ENCODE measurements around the gene ST8SIA6. TPM values are rescaled to one million over a fixed set of nuclear protein-coding genes. Genes with fewer than 3 reads are reported as not detected.

ST8SIA6 gene
- total and polyA plus RNA-seq, 2 of the 8 experiments (the other 6 are each of a cell fraction or from before 2014, with no cell fraction given) = 0.70 to 1.1 TPM

DNA sequence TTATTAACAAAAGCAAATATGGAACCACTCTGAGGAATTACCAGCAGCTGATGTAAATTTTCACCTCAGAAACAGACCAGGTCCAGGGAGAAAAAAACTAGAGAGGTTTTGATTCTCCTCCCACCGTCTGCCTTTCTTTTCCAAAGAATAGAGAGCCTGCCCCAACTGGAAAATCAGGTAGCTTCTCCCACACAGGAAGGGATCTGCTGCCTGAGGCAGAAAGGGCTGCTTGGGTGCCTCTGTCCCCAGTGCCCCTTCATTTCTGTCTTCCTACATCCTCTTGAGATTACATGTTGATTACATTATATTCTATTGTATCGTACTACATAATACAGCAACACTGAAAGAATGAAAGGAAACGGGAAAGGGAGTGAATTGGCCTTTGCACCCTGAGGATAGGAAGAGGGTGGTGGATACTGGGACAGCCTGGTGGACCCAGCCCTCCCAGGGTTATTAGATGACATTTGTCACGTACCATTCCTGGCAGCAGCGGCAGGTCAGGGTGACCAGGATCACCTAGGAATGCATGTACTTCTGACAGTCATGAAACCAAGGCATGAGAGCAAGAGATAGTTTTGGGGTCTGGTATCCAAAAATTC, 8.9 kb downstream of the ST8SIA6 start:
- Histone ChIP-seq H4K91ac (replicated peaks; ENCODE audit: insufficient read length, low read length) (no peak overlapping the region), H2BK20ac (ENCODE audit: low read length) (no peak overlapping the region), H3K27ac (ENCODE audit: low read depth, low read length) (no peak overlapping the region), H3K9ac (replicated peaks in 1 of 4; ENCODE audit: extremely low read depth in 1 of 4, low read depth in 3 of 4, low read length in 3 of 4) (no peak overlapping the region), H3K14ac (ENCODE audit: insufficient read length) (no peak overlapping the region), H3K9me3 (ENCODE audit: insufficient read depth in 2 of 2, low read depth in 1 of 2, low read length in 1 of 2) (peaks cover 3 to 8% of the 10 kb centered on the region in 2 experiments; a peak in 3 of 4 replicates), H4K5ac (ENCODE audit: insufficient read length, low read depth, low read length) (no peak overlapping the region), H3K56ac (replicated peaks; ENCODE audit: insufficient read length, low read depth, low read length) (no peak overlapping the region), H3K4ac (replicated peaks; ENCODE audit: insufficient read length, low read depth, low read length) (no peak overlapping the region), H2AFZ (ENCODE audit: low read length) (0 out of 2 replicates have a peak overlapping the region, but pooled peaks have one; percentile 70), H4K20me1 (replicated peaks in 1 of 2; ENCODE audit: control insufficient read depth in 1 of 2, insufficient read depth in 2 of 2, low read length in 2 of 2) (no peaks in the 10 kb centered on the region), H3K4me3 (ENCODE audit: extremely low read depth in 1 of 4, insufficient read depth in 2 of 4, low read depth in 3 of 4, low read length in 4 of 4) (no peak overlapping the region), H3K27me3 (replicated peaks in 1 of 4; ENCODE audit: control insufficient read depth in 3 of 4, extremely low read depth in 1 of 4, insufficient read depth in 3 of 4, low read length in 3 of 4) (no peaks in the 10 kb centered on the region), H3K23me2 (ENCODE audit: low read depth, low read length) (no peaks in the 10 kb centered on the region), H3K36me3 (ENCODE audit: control insufficient read depth in 2 of 4, insufficient read depth in 4 of 4, low read length in 3 of 4) (no peaks in the 10 kb centered on the region; a peak in 2 of 8 replicates), H2BK15ac (ENCODE audit: low read length) (no peak overlapping the region), H2BK12ac (ENCODE audit: low read depth, low read length) (no peak overlapping the region), H3K79me1 (ENCODE audit: low read depth, low read length) (no peaks in the 10 kb centered on the region), H3K79me2 (ENCODE audit: control insufficient read depth in 1 of 2, insufficient read depth in 2 of 2, low read length in 2 of 2) (no peaks in the 10 kb centered on the region), H2BK120ac (replicated peaks; ENCODE audit: low read depth, low read length) (no peak overlapping the region), H2AK5ac (ENCODE audit: low read depth, low read length) (no peak overlapping the region), H3K4me1 (replicated peaks in 1 of 4; ENCODE audit: control insufficient read depth in 3 of 4, insufficient read depth in 4 of 4, low read length in 3 of 4) (peaks cover 0 to 2% (median 0%) of the 10 kb centered on the region in 4 experiments; a peak in 1 of 7 replicates), H3K23ac (ENCODE audit: insufficient read length) (no peak overlapping the region), H2BK5ac (ENCODE audit: low read depth, low read length) (no peak overlapping the region), H3K4me2 (ENCODE audit: insufficient read depth in 1 of 2, low read depth in 2 of 2, low read length in 2 of 2) (no peak overlapping the region), H4K8ac (ENCODE audit: extremely low read depth, insufficient read depth, low read length) (no peak overlapping the region), H3K18ac (ENCODE audit: extremely low read depth, low read length) (no peak overlapping the region)
- DNase-seq (ENCODE audit: low read depth in 1 of 2, low spot score in 2 of 2) = no peak
- ChIA-PET POLR2A (ENCODE audit: partially characterized antibody) (no interaction called here), CTCF (ENCODE audit: partially characterized antibody) (interaction anchor here (0.6 to 2.5 kb wide), 3 partner anchors 17 to 36 kb away, joined by 3 to 5 read pairs (median 4); no protein-coding TSS in a partner anchor)
- TF ChIP-seq SRF (IDR thresholded peaks at IDR 0.05; ENCODE audit: low read depth, low read length) = no peak
- no peak for TF ChIP-seq ASH2L (IDR thresholded peaks at IDR 0.05; ENCODE audit: low read length)
- no peak for TF ChIP-seq CHD1 (IDR thresholded peaks at IDR 0.05; ENCODE audit: low read depth, low read length)
- no peak for TF ChIP-seq KDM4A (IDR thresholded peaks at IDR 0.05; ENCODE audit: low read depth, low read length, severe bottlenecking)
- WGBS, 2 experiments (ENCODE audit: extremely low coverage in 1 of 2, insufficient coverage in 1 of 2, insufficient read length in 1 of 2, insufficient replicate concordance in 2 of 2, low coverage in 1 of 2, low lambda C conversion rate in 2 of 2, missing lambda C conversion rate in 1 of 2) = 87% methylated on average over 5 of the region's 5 CpGs; no CpG with 5 or more reads in 1 of the 2 experiments
- FAIRE-seq = peak; percentile 50

Measured in H1 (cell line).